ENCODE results near the gene BMP5. TPM values are rescaled to one million over a fixed set of nuclear protein-coding genes. Genes with fewer than 3 reads are reported as not detected.
"Not testable (repeated sequence)": the region's sequence is repeated elsewhere in the genome, so short reads cannot be mapped to it uniquely, and the experiment has no call there.

BMP5 gene
- not detected in 2 replicates for total RNA-seq (2014; rRNA removed; shearing (Covaris generic))

DNA sequence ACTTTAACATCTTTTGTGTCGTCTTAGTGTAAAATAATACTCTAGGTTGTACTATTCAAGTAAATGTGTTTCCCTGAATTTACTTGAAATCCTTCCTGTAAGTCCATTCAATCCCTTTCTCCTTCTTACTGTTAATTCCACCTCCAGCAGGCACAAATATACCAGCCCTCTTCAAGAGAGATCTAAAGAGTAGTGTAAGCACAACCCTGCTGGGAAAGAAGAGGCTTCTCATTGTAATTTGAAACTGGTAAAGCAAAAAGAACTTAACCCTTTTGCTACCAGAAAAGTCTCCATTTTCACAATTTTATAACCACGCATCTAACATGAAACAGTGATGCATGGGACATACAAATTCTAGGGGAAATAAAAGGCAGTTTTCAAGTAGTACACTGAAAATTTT, at the start of gene BMP5:
Gene BMP5 (minus strand): TSS at position 191 of the 400 bp plus-strand sequence. CDS start 725 bp downstream, outside the sequence.
- DNase-seq (ENCODE audit: low spot score): no peak
- in situ Hi-C loops (cut with HindIII; ENCODE audit: low sequenced_read_pairs): no loop called here

DNA sequence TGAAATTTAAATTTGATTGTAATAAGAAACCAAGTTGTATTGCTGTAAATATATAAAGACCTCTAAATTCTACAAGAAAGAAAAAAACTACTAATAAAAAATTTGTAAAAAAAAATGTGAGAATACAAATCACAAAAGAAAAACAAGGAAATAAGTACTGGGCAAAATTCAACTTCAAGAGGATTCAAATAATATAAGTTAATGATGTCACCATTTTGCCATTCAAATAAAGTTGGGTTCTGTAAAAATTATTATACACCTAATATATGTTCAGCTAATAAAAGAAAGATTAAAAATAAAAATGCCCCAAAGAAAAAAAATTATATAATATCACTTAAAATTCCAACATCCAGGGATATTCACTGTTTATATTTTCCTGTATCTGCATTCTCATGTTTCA, 47.0 kb upstream of the BMP5 start:
- DNase-seq (ENCODE audit: low spot score): no peak
- in situ Hi-C loops (cut with HindIII; ENCODE audit: low sequenced_read_pairs): no loop called here

- DNase-seq (ENCODE audit: low spot score): no peak
- in situ Hi-C loops (cut with HindIII; ENCODE audit: low sequenced_read_pairs): no loop called here
Observed at GRCh38 chr6:55919716-55920308, 44.4 kb upstream of the BMP5 start.

GRCh38 chr6:55918639-55919038, 43.2 kb upstream of the BMP5 start:
- DNase-seq (ENCODE audit: low spot score): no peak
- in situ Hi-C loops (cut with HindIII; ENCODE audit: low sequenced_read_pairs): no loop called here

DNA sequence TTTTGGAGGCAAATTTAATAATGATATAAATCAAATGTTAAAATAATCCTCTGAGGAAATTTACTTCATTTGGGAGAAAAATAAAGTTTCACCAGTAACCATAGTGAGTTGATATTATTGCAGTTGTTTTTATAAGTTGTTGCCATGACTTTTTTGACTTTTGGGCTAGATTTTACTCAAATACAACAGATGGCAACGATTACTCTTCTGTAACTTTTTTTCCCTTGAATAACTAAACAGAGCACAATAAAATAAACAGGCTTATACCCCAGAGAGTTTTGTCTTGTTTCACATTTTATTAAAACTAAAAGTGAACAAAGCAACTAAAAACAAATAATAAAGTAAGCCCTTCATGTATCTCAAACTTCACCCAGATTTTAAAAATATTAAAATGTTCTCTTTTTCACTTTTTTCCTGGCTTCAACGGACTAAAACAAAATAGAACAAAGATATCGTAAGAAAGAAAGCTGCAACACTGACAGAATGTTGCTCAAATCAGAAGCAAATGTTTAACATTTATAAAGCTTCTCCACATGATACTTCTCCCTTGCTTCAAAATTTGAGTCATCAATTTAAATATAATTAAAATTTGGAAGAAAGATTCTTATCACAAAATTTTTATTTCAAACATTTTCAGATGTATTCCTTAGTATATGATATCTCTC, 42.5 kb upstream of the BMP5 start:
- DNase-seq (ENCODE audit: low spot score): no peak
- in situ Hi-C loops (cut with HindIII; ENCODE audit: low sequenced_read_pairs): no loop called here

DNA sequence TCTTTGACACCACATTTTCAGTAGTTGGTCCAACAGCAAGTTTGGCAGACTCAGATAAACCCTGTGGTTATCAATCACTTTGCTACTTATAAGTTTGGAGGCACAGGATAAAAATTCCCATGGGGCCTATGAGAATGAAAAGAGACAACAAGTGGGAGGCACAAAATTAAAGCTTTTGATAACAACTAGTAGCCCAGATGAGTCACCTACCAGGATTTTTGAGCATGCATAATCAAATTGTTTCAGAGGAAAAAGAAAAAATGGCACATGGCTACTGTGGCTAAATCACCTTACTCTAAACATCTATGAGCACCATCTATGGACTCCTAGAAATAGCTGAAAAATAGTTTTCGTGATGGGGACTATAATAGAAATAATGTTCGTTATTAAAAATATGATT, 40.8 kb upstream of the BMP5 start:
- no peak for DNase-seq (ENCODE audit: low spot score)
- in situ Hi-C loops (cut with HindIII; ENCODE audit: low sequenced_read_pairs): no loop called here

DNA sequence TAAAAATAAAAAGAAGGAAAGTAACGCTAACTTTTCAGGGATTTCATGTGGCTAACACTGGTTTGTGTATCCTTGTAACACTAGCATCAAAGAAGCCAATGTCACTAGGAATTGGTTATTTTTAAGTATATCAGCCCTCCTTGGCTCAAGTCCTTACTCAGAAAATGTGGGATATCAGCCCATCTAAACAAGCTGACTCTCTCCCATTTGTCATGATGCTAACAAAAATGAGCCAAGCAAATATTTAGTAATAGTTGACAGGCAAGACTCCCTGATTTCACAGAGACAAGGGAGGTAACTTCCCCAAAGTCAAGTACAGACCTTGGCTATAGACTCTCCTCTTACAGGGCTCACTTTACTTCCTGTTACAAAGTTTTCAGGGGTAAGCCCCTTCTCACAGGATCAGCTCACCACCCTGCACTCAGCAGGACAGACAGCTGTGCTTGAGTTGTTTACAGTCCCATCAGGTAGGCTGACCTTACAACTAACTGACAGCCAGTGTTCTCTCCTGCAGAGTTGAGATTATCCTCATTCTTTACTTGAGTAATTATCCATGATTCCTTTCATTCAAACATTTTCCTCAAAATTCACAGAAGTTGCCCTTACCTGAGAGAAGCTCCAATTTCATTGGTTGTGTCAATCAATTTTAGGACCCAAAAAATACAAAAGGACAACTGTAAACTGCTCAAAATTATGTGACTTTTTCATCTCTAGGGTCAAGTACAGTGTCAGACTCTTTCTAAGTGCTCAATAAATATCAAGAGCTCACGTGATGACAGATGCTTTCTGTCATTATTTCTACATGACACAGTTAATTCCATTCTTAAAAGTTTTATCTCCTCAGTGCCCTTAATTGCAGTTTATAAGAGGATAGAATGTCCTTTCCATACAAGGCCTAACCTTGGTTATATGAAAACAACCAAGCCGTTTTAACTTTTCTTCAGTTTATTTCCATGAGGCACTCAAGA, 38.1 kb upstream of the BMP5 start:
- in situ Hi-C loops (cut with HindIII; ENCODE audit: low sequenced_read_pairs): no loop called here
- DNase-seq (ENCODE audit: low spot score): no peak

DNA sequence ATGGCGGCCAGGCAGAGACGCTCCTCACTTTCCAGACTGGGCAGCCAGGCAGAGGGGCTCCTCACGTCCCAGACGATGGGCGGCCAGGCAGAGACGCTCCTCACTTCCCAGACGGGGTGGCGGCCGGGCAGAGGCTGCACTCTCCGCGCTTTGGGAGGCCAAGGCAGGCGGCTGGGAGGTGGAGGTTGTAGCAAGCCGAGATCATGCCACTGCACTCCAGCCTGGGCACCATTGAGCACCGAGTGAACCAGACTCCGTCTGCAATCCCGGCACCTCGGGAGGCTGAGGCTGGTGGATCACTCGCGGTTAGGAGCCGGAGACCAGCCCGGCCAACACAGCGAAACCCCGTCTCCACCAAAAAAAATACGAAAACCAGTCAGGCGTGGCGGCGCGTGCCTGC, 35.1 kb upstream of the BMP5 start:
- in situ Hi-C loops (cut with HindIII; ENCODE audit: low sequenced_read_pairs): not testable (repeated sequence)

GRCh38 chr6:55909911-55910310, 34.5 kb upstream of the BMP5 start:
- DNase-seq (ENCODE audit: low spot score): not testable (repeated sequence)

More for the DNA sequence above, 35.1 kb upstream of the BMP5 start:
- not testable (repeated sequence) for DNase-seq (ENCODE audit: low spot score)

GRCh38 chr6:55902796-55903195, 27.4 kb upstream of the BMP5 start:
- in situ Hi-C loops (cut with HindIII; ENCODE audit: low sequenced_read_pairs): no loop called here
- DNase-seq (ENCODE audit: low spot score): no peak

More at GRCh38 chr6:55909911-55910310, 34.5 kb upstream of the BMP5 start:
- in situ Hi-C loops (cut with HindIII; ENCODE audit: low sequenced_read_pairs): not testable (repeated sequence)

GRCh38 chr6:55901765-55902270, 26.4 kb upstream of the BMP5 start:
- no peak for DNase-seq (ENCODE audit: low spot score)
- in situ Hi-C loops (cut with HindIII; ENCODE audit: low sequenced_read_pairs): no loop called here

DNA sequence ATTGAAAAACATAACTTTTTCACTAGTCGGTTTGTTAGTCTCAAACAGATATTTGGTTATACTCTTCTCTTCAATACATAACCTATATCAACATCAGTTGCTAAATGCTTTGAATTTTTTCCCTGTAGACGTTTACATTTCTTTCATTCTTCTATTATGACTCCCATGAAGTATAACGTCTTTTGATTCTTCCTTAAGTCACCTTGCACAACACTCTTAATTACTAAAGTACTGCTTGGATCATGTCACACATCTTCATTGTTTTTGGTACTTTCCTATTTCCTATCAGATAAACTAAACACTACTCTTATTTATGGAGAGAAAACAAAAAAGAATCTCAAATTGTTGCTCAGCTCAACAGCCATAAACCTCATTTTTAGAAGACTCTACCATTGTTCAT, 23.0 kb upstream of the BMP5 start:
- in situ Hi-C loops (cut with HindIII; ENCODE audit: low sequenced_read_pairs): no loop called here
- no peak for DNase-seq (ENCODE audit: low spot score)

DNA sequence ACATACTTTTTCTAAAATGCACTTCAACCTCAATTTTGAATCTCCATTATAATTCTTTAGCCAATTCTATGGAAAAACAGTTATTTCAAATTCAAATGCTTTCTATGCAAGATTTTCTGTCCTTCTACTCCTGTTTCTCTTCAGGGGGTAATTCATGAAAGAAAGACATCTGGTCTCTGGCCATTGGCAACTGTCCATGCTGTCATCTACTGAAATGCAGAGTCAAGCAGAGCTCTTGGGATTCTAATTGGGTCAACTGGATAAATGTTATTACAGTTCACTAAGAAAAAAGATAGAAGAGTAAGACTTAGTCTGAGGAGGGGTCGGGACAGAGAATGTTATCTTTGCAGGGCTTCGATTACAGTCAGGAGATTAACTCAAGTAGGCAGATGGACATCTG, 22.0 kb upstream of the BMP5 start:
- in situ Hi-C loops (cut with HindIII; ENCODE audit: low sequenced_read_pairs): no loop called here
- DNase-seq (ENCODE audit: low spot score): peak; percentile 44

DNA sequence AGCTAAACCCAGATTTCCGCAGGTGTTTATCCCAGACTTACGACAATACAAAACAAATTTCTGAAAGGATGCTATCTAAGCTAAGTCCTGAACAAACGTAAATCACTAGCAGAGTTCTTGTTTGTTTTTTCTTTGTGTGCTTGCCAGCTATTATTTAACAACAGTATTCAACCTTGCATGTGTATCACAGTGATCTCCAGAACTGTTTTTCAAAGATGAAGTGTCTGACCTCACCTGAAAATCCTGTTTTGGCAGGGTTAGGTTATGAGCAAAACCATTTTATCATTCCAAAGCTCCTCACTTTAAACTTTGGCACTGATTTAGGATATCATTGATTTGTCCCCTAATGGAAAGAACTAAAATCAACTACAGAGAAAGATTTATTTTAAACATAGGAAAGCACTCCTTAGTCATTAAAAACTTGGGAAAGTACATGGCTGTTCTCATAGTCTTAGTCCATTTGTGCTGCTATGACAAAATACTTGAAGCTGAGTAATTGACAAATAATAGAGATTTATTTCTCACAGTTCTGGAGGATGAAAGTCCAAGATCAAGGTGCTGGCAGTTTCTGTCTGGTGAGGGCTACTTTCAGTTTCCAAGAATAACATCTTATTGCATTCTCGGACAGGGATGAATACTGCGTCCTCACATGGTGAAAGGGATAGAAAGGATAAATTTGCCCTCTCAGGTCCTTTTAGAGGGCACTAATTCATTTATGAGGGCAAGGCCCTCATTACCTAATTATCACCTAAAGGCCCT, 20.8 kb upstream of the BMP5 start:
- in situ Hi-C loops (cut with HindIII; ENCODE audit: low sequenced_read_pairs): no loop called here
- DNase-seq (ENCODE audit: low spot score): no peak

DNA sequence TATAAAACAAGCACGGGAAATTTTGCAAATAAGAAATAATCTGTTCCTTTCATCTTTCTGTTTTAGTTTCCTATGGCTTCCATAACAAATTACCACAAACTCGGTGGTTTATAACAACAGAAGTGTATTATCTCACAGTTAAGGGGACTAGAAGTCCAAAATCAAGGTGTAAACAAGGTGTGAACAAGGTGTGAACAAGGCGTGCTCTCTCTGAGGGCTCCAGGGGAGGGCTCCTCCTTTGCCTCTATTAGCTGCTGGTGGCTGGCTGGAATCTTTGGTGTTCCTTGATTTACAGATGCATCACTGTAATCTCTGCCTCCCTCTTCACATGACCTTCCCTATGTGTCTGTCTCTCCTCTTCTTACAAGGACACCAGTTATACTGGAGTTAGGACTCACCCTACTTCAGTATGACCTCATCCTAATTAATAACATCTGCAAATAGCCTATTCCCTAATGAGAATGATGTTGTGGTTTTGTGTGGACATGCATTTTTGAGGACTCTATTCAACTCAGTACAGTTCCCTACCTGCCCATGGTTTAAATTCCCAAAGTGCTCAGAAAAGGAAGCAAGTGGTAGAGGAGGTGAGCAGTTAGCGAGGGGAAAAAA, 17.5 kb upstream of the BMP5 start:
- in situ Hi-C loops (cut with HindIII; ENCODE audit: low sequenced_read_pairs): no loop called here
- no peak for DNase-seq (ENCODE audit: low spot score)

GRCh38 chr6:55888917-55889316, 13.5 kb upstream of the BMP5 start:
- in situ Hi-C loops (cut with HindIII; ENCODE audit: low sequenced_read_pairs): no loop called here
- no peak for DNase-seq (ENCODE audit: low spot score)

- in situ Hi-C loops (cut with HindIII; ENCODE audit: low sequenced_read_pairs): no loop called here
- no peak for DNase-seq (ENCODE audit: low spot score)
Observed at GRCh38 chr6:55886185-55886836, 10.9 kb upstream of the BMP5 start.
